HCT116 (cell line): Measurements from ENCODE around the gene HOXB1. TPM values are rescaled to one million over a fixed set of nuclear protein-coding genes. Genes with fewer than 3 reads are reported as not detected.

ENCODE experiments used
- ATAC-seq: fragments of 200-7000 bp; cut with Tn5 transposase; 2 replicates; pipeline ENCODE4 v1.9.1; 2020; ENCODE audit warnings: mild to moderate bottlenecking, moderate library complexity
- BruUV-seq: library from RNA; stranded (reverse); fragments of 400-500 nt; replicated peaks from 2 replicates; lab custom pipeline; 2021; lab: Mats Ljungman, UMichigan
- CTCF ChIA-PET: fragments of 300-600 bp; sonication (Branson Sonifier 250); formaldehyde crosslinking; loops from one replicate; lab custom pipeline; 2021; ENCODE audit warnings: antibody characterized with exemption; lab: Charles Lee
- POLR2A ChIA-PET: fragments of 300-600, 350-600 bp; sonication (Branson Sonifier 250); formaldehyde crosslinking; loops from one replicate; lab custom pipeline; 2021; ENCODE audit warnings: antibody characterized with exemption; lab: Charles Lee
- RAD21 ChIA-PET, 2 experiments: fragments of 300-600 bp; sonication (Branson Sonifier 250); formaldehyde crosslinking; loops; one replicate each; lab custom pipeline; 2023; ENCODE audit warnings: low total read pairs in 2 of 2; ENCODE audit not compliant: uncharacterized antibody in 2 of 2, unreplicated experiment in 2 of 2, low non-redundant PET in 1 of 2; lab: Charles Lee
- DNase-seq: peaks from one replicate; pipeline ENCODE4 v3.0.0-alpha.2; 2010; ENCODE audit warnings: low read depth, low spot score
- H2AFZ ChIP-seq: fragments of 200-600 bp; shearing (Covaris generic), sonication (generic); 2 replicates; pipeline ENCODE4 v1.6.1; 2017; ENCODE audit warnings: low read depth, mixed run types, mixed read lengths, antibody characterized with exemption, low read length; ENCODE audit not compliant: poor library complexity, severe bottlenecking
- H3K27ac ChIP-seq: 2 replicates; pipeline ENCODE4 v1.5.1; 2012; ENCODE audit warnings: low read depth, low read length
- H3K27me3 ChIP-seq: fragments of 200-600 bp; sonication (generic); 2 replicates; pipeline ENCODE4 v1.6.1; 2016; ENCODE audit warnings: mixed run types, low read length, mixed read lengths; ENCODE audit not compliant: insufficient read depth
- H3K36me3 ChIP-seq, 2 experiments: fragments of 200-500 bp in 1 of 2; fragments of 200-600 bp in 1 of 2; sonication (Bioruptor generic) in 1 of 2; sonication (generic) in 1 of 2; 2 replicates each; pipeline versions ENCODE4 v1.5.1 to v1.6.1; 2014 to 2016; ENCODE audit warnings: low read length in 2 of 2, inconsistent platforms in 1 of 2, mixed read lengths in 1 of 2, mixed run types in 1 of 2; ENCODE audit not compliant: insufficient read depth in 2 of 2, control insufficient read depth in 1 of 2
- H3K4me1 ChIP-seq, 2 experiments: fragments of 200-600 bp in 1 of 2; sonication (generic) in 1 of 2; 2 replicates each; pipeline versions ENCODE4 v1.5.1 to v1.6.1; 2012 to 2017; ENCODE audit warnings: low read length in 2 of 2, inconsistent platforms in 1 of 2, mild to moderate bottlenecking in 1 of 2, mixed read lengths in 1 of 2, mixed run types in 1 of 2, moderate library complexity in 1 of 2; ENCODE audit not compliant: insufficient read depth in 2 of 2, control insufficient read depth in 1 of 2
- H3K4me2 ChIP-seq: fragments of 200-600 bp; sonication (generic); 2 replicates; pipeline ENCODE4 v1.6.1; 2017; ENCODE audit warnings: mixed run types, low read length, mixed read lengths
- H3K4me3 ChIP-seq, 2 experiments: fragments of 200-600 bp in 1 of 2; sonication (generic) in 1 of 2; replicated peaks in 1 of 2; 2 replicates each; pipeline ENCODE4 v1.5.1; 2011 to 2016; ENCODE audit warnings: low read length in 2 of 2, control low read depth in 1 of 2, low read depth in 1 of 2, mild to moderate bottlenecking in 1 of 2, mixed read lengths in 1 of 2, mixed run types in 1 of 2
- H3K79me2 ChIP-seq: fragments of 200-600 bp; sonication (generic); 2 replicates; pipeline ENCODE4 v1.6.1; 2017; ENCODE audit warnings: mild to moderate bottlenecking, mixed run types, low read length, moderate library complexity, mixed read lengths; ENCODE audit not compliant: insufficient read depth
- H3K9ac ChIP-seq: fragments of 200-600 bp; sonication (generic); 2 replicates; pipeline ENCODE4 v1.6.1; 2016; ENCODE audit warnings: low read length, mixed read lengths
- H3K9me2 ChIP-seq: fragments of 200-600 bp; sonication (generic), shearing (Covaris generic); 2 replicates; pipeline ENCODE4 v1.6.1; 2017; ENCODE audit warnings: mixed run types, mild to moderate bottlenecking, moderate library complexity; ENCODE audit not compliant: insufficient read depth
- H3K9me3 ChIP-seq, 2 experiments: fragments of 200-500 bp in 1 of 2; fragments of 200-600 bp in 1 of 2; sonication (Bioruptor generic) in 1 of 2; sonication (generic) in 1 of 2; 2 replicates each; pipeline ENCODE4 v1.6.1; 2014 to 2017; ENCODE audit warnings: low read length in 2 of 2, mixed read lengths in 2 of 2, inconsistent platforms in 1 of 2, low read depth in 1 of 2, mild to moderate bottlenecking in 1 of 2, mixed run types in 1 of 2, moderate library complexity in 1 of 2; ENCODE audit not compliant: control insufficient read depth in 1 of 2, insufficient read depth in 1 of 2
- H4K20me1 ChIP-seq: fragments of 200-600 bp; sonication (generic), shearing (Covaris generic); 2 replicates; pipeline ENCODE4 v1.6.1; 2017; ENCODE audit warnings: mixed run types, mild to moderate bottlenecking, moderate library complexity; ENCODE audit not compliant: insufficient read depth
- ATF3 ChIP-seq: IDR thresholded peaks from 2 replicates; pipeline ENCODE4 v1.6.1; 2012
- CBX3 ChIP-seq: IDR thresholded peaks from 2 replicates; pipeline ENCODE4 v1.6.1; 2012; ENCODE audit warnings: low read depth
- CEBPB ChIP-seq: IDR thresholded peaks from 2 replicates; pipeline ENCODE4 v1.6.1; 2012; ENCODE audit warnings: low read depth
- EGR1 ChIP-seq: IDR thresholded peaks from 2 replicates; pipeline ENCODE4 v1.6.1; 2012; ENCODE audit warnings: low read depth
- ELF1 ChIP-seq: IDR thresholded peaks from 2 replicates; pipeline ENCODE4 v1.6.1; 2012; ENCODE audit warnings: low read depth, borderline replicate concordance
- MAX ChIP-seq: IDR thresholded peaks from 2 replicates; pipeline ENCODE4 v1.6.1; 2012
- POLR2A ChIP-seq: IDR thresholded peaks from 2 replicates; pipeline ENCODE4 v1.7.0; 2011; ENCODE audit warnings: borderline replicate concordance; ENCODE audit not compliant: insufficient read depth, insufficient read length; ENCODE audit errors: extremely low read depth
- POLR2AphosphoS5 ChIP-seq: IDR thresholded peaks from 2 replicates; pipeline ENCODE4 v1.6.1; 2011; ENCODE audit warnings: mild to moderate bottlenecking, low read depth, low read length, moderate library complexity
- RAD21 ChIP-seq: IDR thresholded peaks from 2 replicates; pipeline ENCODE4 v1.6.1; 2012; ENCODE audit warnings: low read depth, mild to moderate bottlenecking
- REST ChIP-seq: IDR thresholded peaks from 2 replicates; pipeline ENCODE4 v1.6.1; 2012; ENCODE audit warnings: low read depth
- SP1 ChIP-seq: IDR thresholded peaks from 2 replicates; pipeline ENCODE4 v1.6.1; 2012; ENCODE audit warnings: low read depth
- TCF7L2 ChIP-seq: IDR thresholded peaks from 2 replicates; pipeline ENCODE4 v1.7.0; 2011; ENCODE audit warnings: borderline replicate concordance, inconsistent platforms; ENCODE audit not compliant: insufficient read depth, insufficient read length; ENCODE audit errors: extremely low read depth
- YY1 ChIP-seq: IDR thresholded peaks from 2 replicates; pipeline ENCODE4 v1.6.1; 2011; ENCODE audit warnings: low read length, low read depth, moderate library complexity, mild to moderate bottlenecking; ENCODE audit not compliant: insufficient replicate concordance; ENCODE audit errors: extremely low read depth
- ZBTB33 ChIP-seq: IDR thresholded peaks from 2 replicates; pipeline ENCODE4 v1.6.1; 2011; ENCODE audit warnings: mild to moderate bottlenecking, low read length, moderate library complexity; ENCODE audit not compliant: insufficient replicate concordance; ENCODE audit errors: extremely low read depth
- ZFX ChIP-seq: fragments of 450-650 bp; IDR thresholded peaks from 2 replicates; pipeline ENCODE4 v1.6.1; 2017
- intact Hi-C: fragments of 100-400 bp; cut with micrococcal nuclease; formaldehyde crosslinking; loops from 2 replicates; pipeline ENCODE4 v1.10.0; 2022
- total RNA-seq: library from RNA; stranded (reverse); gene quantifications from one replicate; pipeline ENCODE4 v1.2.1, GENCODE V29; 2021; ENCODE audit not compliant: unreplicated experiment

HOXB1 gene
- total RNA-seq, 1 experiment from 2014 or later, result not detected

- no peaks in the 10 kb centered on the region for H3K9me3 ChIP-seq
- H4K20me1 ChIP-seq, result no peaks in the 10 kb centered on the region
- ChIA-PET CTCF (interaction anchor here (3.0 kb wide), 1 partner anchor 30 kb away, joined by 7 read pairs; no protein-coding TSS in a partner anchor), POLR2A (no interaction called here), RAD21 (no interaction called here)
- H3K9me2 ChIP-seq, result no peaks in the 10 kb centered on the region
- H3K27me3 ChIP-seq, result no peaks in the 10 kb centered on the region
- H3K4me3 ChIP-seq, result peak overlapping the region in 1 of 2 experiments; percentile 15; a peak in 1 of 4 replicates
- ATAC-seq, result no peak
- H3K36me3 ChIP-seq, result no peaks in the 10 kb centered on the region
- peaks cover 66 to 91% of the 10 kb centered on the region in 2 experiments for H3K4me1 ChIP-seq
- intact Hi-C loops, result loop anchor here (10.0 kb wide), 2 partner anchors 128 to 462 kb away; partner anchors contain the start of genes HOXB7 and HOXB8
- H3K9ac ChIP-seq, result peak overlapping the region; percentile 58
- TF ChIP-seq ZFX (no peak), POLR2AphosphoS5 (no peak), YY1 (no peak), REST (no peak), ATF3 (no peak), CBX3 (no peak), RAD21 (no peak), ZBTB33 (no peak), SP1 (no peak), TCF7L2 (no peak), ELF1 (no peak), POLR2A (no peak), CEBPB (no peak), MAX (no peak), EGR1 (no peak)
- H3K79me2 ChIP-seq, result no peaks in the 10 kb centered on the region
- H3K4me2 ChIP-seq, result peak overlapping the region; percentile 66
- peak overlapping the region; percentile 17; the same call in 1 of the 2 replicates for H3K27ac ChIP-seq
- DNase-seq, result no peak
- no TSS peak for BruUV-seq
- peak overlapping the region; percentile 11 for H2AFZ ChIP-seq
Observed at GRCh38 chr17:48487221-48487620, 43.6 kb downstream of the HOXB1 start.
